Adrenal gland (tissue), 5 donors: ENCODE data around the gene MMP20.

Experiments used
- POLR2A ChIP-seq, 2 donors: fragments of 450-650 bp; IDR thresholded peaks; one replicate each; pipeline ENCODE4 v1.6.1; 2017; ENCODE audit warnings: antibody characterized with exemption in 2 of 2, mild to moderate bottlenecking in 2 of 2, moderate library complexity in 1 of 2
- TF ChIP-seq, protein P1 (sequence below), 6 experiments: fragments of 450-650 bp in 4 of 6; fragments of 200-600 bp in 2 of 6; sonication (generic) in 1 of 6; IDR thresholded peaks; 1 replicate in 5 of 6; 2 replicates in 1 of 6; pipeline versions ENCODE4 v1.5.1 to v1.8.0; 2016 to 2021; ENCODE audit warnings: antibody characterized with exemption in 6 of 6, mild to moderate bottlenecking in 2 of 6, moderate library complexity in 1 of 6
- donor health status: DM: no; HTN: no; CAD: no.

DNA sequence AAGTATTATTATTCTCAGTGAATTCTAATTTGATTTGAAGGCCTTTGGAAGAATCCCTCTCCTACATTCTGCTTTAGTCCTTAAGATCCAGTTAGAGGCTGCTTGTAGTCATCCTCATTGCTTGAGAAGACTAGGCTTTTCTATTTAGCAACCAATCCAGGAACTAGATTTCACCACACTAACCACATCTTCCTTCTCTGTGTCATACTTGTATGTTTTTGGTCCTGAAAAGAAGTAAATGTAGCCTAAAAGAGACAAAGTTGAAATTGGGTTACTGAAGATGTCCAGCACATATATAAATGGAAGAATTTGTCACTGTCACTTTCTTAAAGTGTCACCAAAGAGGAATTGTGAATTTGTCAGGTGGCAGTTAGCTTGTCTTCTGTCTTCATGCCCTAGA, 48.0 kb downstream of the MMP20 start:
- TF ChIP-seq, protein P1, sequence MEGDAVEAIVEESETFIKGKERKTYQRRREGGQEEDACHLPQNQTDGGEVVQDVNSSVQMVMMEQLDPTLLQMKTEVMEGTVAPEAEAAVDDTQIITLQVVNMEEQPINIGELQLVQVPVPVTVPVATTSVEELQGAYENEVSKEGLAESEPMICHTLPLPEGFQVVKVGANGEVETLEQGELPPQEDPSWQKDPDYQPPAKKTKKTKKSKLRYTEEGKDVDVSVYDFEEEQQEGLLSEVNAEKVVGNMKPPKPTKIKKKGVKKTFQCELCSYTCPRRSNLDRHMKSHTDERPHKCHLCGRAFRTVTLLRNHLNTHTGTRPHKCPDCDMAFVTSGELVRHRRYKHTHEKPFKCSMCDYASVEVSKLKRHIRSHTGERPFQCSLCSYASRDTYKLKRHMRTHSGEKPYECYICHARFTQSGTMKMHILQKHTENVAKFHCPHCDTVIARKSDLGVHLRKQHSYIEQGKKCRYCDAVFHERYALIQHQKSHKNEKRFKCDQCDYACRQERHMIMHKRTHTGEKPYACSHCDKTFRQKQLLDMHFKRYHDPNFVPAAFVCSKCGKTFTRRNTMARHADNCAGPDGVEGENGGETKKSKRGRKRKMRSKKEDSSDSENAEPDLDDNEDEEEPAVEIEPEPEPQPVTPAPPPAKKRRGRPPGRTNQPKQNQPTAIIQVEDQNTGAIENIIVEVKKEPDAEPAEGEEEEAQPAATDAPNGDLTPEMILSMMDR (IDR thresholded peaks at IDR 0.05) = no peak
- TF ChIP-seq POLR2A (IDR thresholded peaks at IDR 0.05) = no peak
